M059J (cell line): ENCODE results near the gene PRPH2. TPM values are rescaled to one million over a fixed set of nuclear protein-coding genes. Genes with fewer than 3 reads are reported as not detected.

ENCODE experiments used
- DNase-seq: peaks from one replicate; pipeline ENCODE4 v3.0.0-alpha.2; 2012; ENCODE audit warnings: low read depth
- total RNA-seq: library from RNA; depleted of rRNA; stranded (reverse); fragments of >200 nt; shearing (Covaris generic); gene quantifications from 2 replicates; pipeline ENCODE4 v1.2.3, GENCODE V29; 2014

PRPH2 gene
- total RNA-seq, 1 experiment from 2014 or later = not detected

DNA sequence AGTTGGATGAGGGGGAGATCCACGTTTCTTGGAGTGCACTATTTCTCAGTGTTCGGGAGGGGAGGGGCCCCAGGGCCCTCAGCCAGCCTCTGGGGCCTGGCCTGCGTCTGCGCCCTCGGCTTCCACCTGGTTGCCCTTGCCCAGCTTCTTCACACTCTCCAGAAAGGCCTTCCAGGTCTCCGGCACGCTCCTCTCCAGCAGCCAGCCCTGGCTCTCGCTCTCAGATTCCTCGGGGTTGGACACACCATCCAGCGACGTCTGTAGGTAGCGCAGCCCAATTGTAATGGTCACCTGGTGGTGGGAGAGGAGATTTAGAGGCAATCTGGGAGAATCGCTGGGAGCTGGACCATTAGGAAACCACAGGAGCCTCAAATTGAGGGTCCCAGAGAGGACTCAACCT, 24.2 kb downstream of the PRPH2 start:
- DNase-seq = no peak

DNA sequence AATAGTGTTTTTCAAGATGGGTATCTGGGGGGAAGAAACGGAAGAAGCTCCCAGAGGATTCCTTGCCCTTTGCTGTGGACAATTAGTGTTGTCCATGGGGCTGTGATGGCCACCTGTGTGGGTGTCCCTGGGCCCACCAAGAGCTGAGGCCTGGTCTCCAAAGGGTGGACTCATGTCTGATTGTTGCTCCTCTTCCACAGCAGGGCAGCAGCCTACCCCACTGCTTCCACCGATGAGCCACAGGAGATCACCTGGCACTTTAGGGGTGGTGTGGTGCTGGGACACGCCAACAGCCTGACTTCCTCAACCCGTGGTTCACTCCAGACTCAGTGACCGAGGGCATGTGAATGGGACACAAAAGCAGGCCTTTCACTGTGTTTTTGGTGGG, 25.1 kb downstream of the PRPH2 start:
- DNase-seq = no peak

DNA sequence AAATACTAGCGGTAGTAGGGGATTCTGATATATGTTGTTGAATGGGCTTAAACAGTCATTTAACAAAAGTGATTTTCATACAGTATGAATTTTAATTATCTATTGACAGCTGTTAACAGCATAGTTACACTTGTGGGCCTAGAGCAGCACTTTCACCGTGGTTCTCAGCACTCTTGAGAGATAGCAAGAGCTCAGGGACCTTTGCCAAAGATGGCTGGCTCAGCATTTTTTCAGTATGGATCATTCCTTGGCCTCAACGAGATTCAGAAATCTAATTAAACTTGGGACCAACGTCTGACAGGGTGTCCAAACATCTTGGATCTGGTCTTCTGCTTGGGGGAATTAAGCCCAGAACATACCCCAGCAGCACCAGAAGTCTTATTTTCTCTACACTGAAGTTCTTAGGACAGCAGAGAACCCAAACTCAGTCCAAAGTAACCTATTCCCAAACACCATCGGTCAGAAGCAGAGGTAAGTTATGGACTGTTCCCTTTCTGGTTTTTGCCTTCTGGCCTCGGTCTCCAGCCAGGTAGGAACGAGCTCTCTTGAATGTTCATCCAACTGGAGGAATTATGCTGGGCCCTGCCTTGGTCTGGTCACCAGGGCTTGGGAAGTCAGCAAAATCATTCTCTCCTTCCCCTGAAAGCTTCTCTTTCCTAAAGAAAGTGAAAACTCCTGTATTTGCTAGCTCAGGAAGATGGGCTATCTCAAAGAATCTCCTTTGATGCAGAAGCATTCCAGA, 25.7 kb downstream of the PRPH2 start:
- peak; percentile 45 for DNase-seq

DNA sequence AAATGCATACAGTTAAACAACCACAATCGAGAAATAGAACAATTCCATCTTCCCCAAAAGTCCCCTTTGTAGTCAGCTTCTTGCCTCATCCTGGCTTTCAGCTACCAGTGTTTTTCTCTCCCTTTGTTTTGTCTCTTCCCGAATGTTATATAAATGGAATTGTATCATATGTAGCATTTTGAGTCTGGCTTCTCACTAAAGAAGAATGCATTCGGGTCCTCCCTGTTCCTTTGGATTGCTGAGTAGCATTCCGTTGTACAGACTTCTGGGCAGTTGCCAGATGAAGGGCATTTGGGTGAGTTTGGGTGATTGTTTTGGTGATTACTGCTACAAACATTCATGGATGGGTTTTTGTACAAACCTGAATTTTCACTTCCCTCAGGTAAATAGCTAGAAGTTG, 27.8 kb downstream of the PRPH2 start:
- DNase-seq = peak; percentile 42

DNA sequence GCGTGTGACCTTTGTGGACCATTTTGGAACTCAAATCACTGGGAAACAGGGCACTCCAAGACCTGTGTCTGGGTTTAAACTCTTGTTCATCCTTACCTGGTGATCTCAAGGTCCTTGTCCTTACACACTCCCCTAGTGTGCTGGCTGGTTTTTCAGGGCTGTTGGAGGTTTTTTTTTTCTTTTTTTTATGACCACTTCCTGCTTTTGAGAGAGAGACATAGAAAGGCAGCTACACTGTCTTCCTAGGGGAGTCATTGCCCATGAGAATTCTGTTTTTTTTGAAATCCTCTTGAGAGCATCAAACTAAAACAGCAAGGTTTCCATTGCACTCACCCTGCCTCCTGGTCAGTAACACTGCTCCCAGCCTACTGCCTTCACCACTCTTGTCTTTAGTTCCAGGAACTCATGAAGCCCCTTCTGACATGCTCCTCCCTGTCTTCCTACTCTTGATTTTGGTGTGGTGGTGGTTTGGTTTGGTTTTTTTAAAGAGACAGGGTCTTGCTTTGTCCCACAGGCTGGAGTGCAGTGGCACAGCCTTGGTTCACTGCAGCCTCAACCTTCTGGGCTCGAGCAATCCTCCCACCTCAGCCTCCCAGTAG, 28.6 kb downstream of the PRPH2 start:
- DNase-seq = no peak

DNA sequence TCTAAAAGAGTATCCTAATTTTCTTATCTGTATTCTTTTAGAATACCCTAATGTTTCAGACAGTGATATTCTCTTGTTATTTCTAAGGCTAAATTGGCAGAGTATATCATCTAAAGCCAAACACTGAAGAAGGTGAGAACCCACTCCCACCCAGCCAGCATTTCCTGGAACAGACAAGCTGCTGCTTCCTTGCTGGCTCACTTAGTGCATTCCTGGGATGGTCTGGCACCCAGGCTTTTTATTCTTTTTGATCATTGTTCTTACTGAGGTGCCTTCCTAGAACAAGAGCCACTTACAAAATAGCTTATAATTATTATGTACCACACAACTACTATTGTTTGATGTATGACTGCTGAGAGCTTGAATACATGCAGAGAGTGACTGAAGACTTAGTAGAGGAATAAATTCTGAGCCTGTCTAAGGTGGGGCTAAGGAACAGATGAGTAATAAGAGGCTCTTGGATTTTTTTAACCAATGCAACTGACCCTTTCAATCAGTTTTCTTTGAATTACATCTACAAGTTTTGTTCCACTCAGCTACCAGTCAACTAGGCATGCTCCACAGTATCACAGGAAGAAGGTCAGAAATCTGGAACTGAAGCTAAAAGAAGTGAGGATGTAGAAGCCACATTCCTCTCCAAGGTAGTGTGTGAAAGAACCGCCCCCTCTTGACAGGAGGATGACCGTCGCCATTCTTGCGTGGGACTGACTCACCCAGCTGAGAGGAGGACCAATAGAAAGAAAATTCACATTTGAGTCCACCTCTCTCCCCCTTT, 30.1 kb downstream of the PRPH2 start:
- peak; percentile 63 for DNase-seq

DNA sequence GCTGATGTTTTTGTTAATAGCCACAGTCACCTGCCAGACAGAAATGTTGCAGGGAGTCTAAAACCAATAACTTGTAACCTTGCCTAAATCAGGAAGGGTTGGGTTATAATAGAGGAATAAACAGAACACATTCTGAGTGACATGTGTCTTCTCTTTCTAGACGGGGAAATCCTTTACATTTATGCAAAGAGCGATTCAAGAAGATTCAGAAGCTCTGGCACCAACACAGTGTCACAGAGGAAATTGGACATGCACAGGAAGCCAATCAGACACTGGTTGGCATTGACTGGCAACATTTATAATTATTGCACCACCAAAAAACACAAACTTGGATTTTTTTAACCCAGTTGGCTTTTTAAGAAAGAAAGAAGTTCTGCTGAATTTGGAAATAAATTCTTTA, 31.5 kb downstream of the PRPH2 start:
- no peak for DNase-seq

DNA sequence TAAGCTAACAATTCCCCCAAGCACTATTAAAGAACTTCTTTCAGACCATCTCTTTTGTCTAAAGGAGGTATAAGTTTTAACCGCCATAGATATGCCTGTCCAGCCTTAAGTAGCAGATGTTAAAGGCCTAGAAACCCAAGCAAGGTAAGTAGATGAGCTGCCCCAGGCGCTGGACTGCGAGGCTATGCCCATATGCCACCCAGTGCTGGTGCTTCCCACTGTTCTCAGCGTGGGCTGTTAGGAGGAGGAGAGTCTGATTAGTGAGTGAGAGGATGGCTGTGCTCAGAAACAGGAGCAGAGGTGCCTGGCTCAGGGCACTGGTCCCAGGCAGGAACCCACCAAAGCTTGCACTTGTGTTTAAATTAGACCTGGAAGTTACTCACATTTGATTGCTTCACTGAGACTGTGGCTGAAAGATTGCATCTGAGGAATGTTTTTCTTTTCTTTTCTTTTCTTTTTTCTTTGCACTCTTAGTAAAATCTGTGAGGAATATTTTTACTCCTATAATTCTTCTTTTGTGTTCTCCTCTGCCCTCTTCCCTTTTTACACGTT, 32.2 kb downstream of the PRPH2 start:
- no peak for DNase-seq

DNA sequence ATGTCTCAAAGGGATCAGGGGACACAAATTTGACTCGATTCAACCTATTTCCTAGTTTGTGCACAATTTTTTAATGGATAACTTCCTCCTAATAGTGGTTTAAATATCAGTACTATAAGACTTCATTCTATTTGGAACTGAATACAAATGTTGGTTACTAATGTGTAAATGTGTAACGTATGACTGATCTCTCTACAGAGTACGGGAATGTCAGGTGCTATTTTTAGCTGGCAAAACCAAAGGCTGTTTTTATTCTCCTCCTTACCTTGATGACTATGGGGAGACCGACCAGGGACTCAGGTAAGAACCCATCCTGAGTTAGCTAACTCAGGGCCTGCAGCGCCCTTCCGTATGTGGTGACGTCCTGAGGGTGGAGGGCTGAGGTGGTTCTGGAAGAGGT, 33.0 kb downstream of the PRPH2 start:
- no peak for DNase-seq

DNA sequence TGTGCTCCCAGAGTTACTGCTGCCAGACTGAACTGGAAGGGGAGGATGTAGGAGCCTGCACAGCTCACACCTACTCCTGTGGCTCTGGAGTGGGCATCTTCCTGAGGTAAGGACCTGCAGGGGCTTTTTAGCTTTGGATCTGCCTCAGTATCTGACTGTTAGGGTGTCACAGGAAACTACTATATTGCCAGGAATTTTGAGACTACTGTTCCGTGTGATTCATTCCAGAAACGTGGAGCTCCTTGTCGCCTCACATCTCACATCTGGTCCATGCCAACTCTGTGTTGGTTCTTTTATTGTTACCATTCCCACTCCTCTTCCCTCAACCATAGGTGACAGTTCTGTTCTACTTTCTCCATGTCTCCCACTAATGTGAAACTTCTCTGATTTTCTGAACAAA, 34.1 kb downstream of the PRPH2 start:
- DNase-seq = no peak

DNA sequence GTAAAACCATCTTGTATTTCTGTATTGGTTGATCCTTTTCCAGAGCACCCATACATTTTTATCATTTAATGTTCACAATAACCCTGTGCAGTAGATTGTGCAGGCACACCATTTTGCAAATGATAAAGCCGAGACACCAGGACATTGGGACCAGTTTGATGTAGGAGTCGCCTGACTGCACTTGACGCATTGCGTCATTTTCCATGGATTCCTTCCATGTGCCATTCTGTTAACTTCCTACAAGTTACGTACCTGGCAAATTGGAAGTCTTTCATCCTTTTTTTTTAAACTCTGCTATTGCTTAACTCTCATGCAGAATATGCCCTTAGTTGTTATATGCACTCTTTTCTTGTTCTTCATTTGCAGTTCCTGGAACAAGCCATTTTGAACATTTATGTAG, 43.0 kb downstream of the PRPH2 start:
- no peak for DNase-seq

DNA sequence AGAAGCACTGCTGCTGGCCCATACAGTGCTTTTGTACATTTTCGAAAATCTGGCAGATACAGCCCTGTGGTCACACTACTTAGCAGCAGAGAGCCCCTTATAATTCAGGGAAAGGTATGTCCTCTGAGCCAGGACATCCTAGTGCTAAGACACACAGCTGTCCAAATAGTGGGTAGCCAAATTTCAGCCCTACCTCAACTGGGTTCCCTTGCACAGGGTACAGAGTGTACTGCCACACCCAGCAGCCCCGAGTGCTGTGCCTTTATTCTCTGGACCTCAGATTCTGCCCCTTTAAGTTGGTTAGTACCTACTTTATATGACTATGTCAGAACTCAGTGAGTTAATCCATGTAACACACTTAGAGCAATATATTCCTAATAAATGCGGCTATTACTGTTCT, 47.6 kb downstream of the PRPH2 start:
- no peak for DNase-seq

DNA sequence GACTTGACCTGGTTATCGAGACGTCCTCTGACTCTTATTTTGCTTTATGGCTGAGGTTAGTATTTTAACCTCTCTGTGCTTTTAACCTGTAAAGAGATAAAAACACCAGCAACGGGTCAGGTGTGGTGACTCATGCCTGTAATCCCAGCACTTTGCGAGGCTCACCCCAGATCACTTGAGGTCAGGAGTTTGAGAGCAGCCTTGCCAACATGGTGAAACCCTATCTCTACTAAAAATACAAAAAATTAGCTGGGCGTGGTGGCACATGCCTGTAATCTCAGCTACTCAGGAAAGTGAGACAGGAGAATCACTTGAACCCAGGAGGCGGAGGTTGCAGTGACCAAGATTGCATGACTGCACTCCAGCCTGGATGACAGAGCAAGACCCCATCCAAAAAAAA, 48.0 kb downstream of the PRPH2 start:
- DNase-seq = peak; percentile 34

DNA sequence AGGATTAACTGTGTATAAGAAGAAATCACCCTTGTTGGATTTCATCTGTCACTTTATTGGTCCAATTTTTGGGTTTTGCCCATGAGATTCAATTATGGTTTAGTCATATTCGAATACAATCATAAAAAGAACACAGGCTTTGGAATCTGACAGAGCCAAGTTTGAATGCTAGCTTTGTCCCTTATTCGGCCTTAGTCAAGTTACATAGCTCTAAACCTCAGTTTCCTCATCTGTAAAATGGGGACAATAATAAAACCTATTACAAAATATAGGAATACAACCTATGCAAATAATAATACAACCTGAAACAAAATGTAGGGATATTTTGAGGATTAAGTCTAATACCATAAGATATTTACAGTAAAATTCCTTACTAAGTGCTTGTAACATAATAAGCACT, 57.7 kb downstream of the PRPH2 start:
- DNase-seq = no peak

DNA sequence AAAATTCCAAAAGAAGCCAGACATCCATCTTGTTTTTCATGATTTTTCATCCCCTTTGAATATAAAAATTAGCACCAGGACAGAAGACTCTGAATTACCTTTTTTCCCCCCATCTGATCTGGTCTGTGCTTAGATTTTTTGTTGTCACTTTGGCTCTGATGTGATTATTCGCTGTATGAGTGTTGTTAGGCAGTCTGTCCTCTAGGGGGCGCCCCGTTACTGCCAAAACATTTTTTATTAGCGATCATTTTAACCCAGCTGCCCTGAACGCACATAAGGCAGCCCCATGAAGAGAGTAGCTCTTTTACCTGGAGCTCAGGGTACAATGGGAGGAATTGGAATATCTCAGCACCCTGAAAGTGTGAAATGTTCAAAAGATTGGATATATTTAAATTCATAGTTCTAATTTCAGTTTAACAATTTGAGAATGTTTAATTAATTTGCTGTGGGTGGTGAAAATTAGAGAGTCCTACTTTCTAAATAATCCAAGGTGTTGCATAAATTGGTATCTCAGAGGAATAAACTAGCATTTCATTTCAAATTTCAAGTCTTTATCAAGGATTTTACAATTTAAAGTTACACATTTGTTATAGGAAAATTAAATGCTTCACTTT, 60.8 kb downstream of the PRPH2 start:
- peak; percentile 74 for DNase-seq

DNA sequence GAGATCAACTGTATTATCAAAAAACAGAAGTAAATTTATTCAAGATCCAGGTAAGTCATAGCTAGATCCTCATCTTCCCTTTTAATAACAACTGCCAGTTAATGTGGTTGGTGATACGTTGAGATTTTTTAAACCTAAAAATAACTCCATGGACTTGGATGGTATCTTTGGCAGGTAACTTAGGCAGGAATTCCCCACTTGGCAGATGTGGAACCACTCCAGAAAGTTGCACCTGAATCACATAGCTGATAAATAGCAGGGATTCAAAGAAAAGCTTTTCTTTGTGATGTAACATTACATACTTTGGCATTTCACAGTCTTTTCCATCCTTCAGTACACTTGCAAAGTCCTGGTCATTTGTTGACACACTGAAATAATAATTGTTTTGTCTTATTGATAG, 62.6 kb downstream of the PRPH2 start:
- no peak for DNase-seq

DNA sequence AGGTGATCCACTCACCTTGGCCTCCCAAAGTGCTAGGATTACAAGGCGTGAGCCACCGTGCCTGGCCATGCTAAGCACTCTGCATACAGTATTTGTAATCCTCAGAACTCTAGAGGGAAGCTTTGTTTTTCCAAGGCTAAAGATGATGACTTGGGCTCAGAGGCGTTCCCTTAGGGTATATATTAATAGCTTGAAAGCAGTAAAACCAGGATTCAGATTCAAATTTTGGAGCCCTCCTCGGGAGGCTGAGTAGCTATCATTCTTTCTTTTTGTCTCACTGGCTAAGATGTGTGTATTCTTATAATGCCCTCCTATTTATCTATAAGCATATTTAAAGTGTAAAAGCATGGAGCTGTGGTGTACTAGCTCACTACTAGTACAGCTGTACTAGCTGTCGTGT, 68.5 kb downstream of the PRPH2 start:
- DNase-seq = no peak

DNA sequence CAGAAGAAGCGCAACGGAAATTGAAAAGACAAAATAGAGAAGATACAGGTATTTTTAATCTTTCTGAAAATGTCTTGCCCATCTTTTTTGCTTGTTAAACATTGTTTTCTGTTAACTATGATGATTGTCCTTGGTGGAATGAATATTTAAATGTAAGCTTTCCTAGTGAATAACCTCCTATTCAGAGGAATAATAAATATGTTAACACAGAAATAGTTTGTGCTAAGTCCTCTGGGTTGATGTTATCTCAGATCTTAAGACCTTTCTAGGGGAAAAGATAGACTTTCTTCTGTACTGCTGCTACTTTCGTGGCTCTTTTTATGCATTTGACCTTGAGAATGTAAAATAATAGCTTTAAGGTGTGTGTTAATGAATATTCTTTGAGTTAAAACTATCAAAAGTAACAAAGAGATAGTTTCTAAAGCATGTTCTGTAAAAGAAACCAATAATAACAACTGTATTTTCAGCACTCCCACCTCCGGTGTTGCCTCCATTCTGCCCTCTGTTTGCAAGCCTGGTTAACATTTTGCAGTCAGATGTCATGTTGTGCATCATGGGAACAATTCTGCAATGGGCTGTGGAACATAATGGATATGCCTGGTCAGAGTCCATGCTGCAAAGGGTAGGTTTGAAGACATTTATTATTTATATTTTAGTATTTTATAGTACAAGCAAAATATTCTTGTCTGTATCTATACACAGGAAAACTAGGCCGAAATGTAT, 70.2 kb downstream of the PRPH2 start:
- DNase-seq = no peak
